RPMI7951 (cell line): Measurements from ENCODE around the gene RNU1-3. TPM values are rescaled to one million over a fixed set of nuclear protein-coding genes. Genes with fewer than 3 reads are reported as not detected.
"Not testable (repeated sequence)": the region's sequence is repeated elsewhere in the genome, so short reads cannot be mapped to it uniquely, and the experiment has no call there.

Experiments
- DNase-seq: peaks from one replicate; pipeline ENCODE4 v3.0.0-alpha.2; 2012; ENCODE audit warnings: low read depth
- total RNA-seq: library from RNA; depleted of rRNA; stranded (reverse); fragments of >200 nt; shearing (Covaris generic); gene quantifications from 2 replicates; pipeline ENCODE4 v1.2.3, GENCODE V29; 2014; rRNA removed

Gene RNU1-3
- total RNA-seq, result under 0.01 TPM in 1 of 2 replicates, not detected in the other

DNA sequence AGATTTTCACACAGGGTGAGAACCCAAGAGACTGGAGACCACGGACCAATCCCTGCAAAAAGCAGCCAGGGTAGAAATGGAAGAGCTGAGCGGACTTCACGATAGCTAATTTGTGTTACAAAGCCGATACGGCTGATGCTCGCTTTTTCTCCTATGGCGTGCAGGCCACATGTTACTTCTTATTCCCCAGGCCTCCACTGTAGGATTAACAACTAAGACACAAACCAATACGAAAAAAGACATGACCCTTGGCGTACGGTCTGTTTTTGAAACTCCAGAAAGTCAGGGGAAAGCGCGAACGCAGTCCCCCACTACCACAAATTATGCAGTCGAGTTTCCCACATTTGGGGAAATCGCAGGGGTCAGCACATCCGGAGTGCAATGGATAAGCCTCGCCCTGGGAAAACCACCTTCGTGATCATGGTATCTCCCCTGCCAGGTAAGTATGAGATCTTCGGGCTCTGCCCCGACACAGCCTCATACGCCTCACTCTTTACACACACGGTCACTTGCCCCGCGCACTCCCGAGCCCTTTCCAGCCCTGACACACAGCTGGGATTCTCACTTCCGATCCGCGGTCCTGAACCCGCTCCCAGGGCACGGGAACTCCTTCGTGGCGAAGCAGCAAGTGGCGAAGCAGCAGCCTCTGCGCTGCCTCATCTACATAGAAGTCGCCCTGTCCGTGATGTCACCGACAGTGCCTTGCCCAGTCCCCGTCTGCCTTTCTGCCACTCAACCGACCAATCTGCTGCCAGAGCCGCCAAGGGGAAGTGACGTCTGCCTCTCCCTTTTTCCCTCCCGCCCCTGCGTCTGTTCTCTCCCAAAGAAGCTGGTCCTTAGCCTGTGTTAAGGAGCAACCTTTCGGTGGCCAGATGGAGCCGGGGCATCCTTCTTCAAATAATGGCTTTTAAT is at the start of gene RNU1-3:
Gene RNU1-3, minus strand, starts transcription at position 447 of the 912 bp plus-strand sequence.
- DNase-seq, result not testable (repeated sequence)

GRCh38 chr1:16713480-16713879 is 46.7 kb upstream of the RNU1-3 start:
- DNase-seq, result not testable (repeated sequence)

GRCh38 chr1:16712984-16713383 is 46.2 kb upstream of the RNU1-3 start:
- not testable (repeated sequence) for DNase-seq

- DNase-seq, result not testable (repeated sequence)
Measured at GRCh38 chr1:16712582-16712981, 45.8 kb upstream of the RNU1-3 start.

GRCh38 chr1:16712131-16712530 is 45.4 kb upstream of the RNU1-3 start:
- DNase-seq, result not testable (repeated sequence)

DNA sequence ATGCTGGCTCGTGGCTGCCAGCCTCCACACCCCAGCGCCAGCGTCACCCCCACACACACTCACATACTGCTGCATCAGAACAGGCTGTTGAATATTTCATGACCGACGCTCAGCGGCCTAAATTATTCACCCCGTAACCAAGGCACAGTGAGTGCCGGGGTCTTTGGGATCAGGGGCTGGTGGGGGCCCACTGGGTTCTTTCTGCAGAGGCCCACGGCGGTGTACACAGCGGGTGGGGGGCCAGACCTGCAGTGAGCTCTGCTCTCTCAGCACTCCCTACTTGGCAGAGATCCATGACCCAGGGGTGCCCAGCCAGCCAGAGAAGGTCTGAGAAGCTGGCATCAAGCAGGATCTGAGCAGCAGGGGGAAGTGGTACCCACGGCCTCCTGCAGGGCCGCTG is 43.9 kb upstream of the RNU1-3 start:
- DNase-seq, result not testable (repeated sequence)

DNA sequence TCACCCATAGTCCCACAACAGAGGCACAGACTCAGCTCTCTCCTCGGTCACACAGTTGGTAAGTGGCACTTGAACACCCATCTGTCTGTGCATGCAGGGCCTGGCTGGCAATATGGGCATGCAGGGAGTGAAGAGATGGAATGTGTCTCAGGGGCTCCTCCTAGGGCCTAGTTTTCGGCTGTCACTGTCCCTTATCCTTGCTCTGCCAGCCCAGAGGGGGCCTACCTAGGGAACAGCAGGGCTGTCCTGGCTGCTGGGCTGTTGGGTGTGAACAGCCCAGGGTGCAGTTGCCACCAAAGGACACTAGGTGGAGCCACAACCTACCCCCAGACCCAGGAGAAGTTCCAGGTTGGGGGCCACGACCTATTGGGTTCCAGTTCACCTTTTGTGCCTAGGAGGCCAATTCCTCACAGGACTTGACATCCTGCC is 42.9 kb upstream of the RNU1-3 start:
- DNase-seq, result not testable (repeated sequence)

DNA sequence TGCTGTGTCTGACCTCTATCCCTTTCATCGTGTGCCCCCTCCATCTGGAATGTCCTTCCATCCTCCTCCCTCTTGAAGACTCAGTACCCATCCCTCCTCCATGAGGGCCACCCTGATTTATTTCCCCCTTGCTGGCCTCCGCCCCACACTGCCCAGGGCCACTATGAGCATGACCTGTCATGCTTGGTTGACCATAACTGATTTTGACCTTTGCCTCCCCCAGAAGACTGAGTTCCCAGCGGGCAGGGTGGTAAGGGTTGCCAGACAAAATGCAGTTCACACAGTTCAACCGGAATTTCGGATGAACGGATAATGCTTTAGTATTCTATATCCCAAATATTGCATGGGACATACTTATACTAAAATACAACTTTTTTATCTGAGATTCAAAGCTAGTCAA is 42.0 kb upstream of the RNU1-3 start:
- DNase-seq, result not testable (repeated sequence)

GRCh38 chr1:16707130-16708093 is 40.7 kb upstream of the RNU1-3 start:
- DNase-seq, result not testable (repeated sequence)

- not testable (repeated sequence) for DNase-seq
Measured at GRCh38 chr1:16706302-16706701, 39.6 kb upstream of the RNU1-3 start.

- not testable (repeated sequence) for DNase-seq
Measured at GRCh38 chr1:16704502-16705100, 37.9 kb upstream of the RNU1-3 start.

- not testable (repeated sequence) for DNase-seq
Measured at GRCh38 chr1:16704076-16704475, 37.3 kb upstream of the RNU1-3 start.

DNA sequence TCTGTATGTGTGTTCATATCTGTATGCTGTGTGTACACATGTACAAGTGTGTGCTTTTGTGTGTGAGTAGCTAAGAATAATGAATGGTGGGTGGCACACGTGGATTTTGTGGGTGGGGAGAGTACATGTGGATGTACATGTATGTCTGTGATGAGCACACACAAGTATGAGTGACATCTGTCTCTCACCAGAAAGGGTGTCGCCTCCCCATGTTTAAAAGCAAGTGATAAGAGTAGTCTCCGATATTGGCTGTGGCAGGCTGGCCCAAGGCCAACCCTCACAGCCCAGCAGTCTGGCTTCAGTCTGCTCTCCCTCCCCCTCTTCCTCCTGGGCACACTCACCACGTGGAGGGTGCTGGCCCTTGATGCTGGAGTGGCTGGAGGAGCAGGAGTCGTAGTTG is 36.9 kb upstream of the RNU1-3 start:
- not testable (repeated sequence) for DNase-seq

DNA sequence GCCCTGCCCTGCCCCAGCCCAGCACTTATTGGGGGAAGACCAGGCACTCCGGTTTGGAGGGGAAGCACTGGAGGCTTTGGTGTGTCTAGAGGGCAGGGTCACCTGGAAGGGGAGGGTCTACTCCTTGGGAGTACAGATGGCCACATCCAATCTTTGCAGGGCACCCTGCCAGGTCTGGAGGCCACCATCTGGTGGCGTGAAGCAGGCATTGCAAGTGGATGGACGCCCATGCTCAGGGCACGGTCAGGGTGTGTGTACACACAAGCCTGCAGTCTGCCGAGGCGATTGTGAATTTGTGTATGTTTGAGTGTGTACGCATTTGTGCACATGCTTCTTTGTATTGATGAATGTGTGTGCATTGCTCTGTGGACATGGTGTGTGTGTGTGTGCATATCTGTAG is 36.4 kb upstream of the RNU1-3 start:
- DNase-seq, result not testable (repeated sequence)

GRCh38 chr1:16702280-16702679 is 35.5 kb upstream of the RNU1-3 start:
- DNase-seq, result not testable (repeated sequence)

- not testable (repeated sequence) for DNase-seq
Measured at GRCh38 chr1:16701189-16701588, 34.4 kb upstream of the RNU1-3 start.

DNA sequence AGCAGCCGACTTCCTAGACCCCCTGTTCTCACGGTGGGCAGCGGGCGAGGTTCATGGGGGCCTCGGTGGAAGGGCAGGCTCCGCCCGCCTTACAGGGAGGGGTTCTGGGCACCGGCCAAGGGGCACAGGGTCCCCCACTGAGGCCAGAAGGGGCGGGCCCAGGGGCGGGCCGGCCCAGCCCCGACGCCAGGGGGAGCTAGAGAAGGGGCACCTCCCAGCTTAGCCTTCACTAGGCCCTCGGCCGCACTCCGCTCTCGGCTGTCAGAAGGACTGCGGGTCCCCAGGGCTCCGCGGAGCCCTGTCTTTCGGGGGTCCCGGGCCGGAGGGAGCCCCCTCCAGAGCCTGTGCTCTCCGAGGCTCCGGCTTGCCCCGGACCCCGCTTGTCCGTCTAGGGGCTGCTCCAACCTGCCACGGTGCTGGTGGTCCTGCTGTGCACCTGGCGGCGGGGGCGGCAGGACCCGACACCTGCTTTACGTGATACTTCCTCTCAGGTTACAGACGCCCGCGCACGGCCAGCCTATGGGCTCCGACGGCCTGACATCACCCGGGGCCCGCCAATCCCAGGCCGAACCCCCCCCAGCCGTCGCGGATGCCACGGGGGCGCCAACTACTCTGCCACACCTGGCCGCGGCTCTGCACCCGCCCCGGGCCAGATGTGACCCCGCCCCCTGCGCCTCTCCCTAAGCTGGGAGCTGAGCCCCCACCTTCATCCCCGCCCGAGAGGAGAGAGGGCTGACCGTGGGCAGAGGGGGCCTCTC is 33.6 kb upstream of the RNU1-3 start:
- DNase-seq, result not testable (repeated sequence)

DNA sequence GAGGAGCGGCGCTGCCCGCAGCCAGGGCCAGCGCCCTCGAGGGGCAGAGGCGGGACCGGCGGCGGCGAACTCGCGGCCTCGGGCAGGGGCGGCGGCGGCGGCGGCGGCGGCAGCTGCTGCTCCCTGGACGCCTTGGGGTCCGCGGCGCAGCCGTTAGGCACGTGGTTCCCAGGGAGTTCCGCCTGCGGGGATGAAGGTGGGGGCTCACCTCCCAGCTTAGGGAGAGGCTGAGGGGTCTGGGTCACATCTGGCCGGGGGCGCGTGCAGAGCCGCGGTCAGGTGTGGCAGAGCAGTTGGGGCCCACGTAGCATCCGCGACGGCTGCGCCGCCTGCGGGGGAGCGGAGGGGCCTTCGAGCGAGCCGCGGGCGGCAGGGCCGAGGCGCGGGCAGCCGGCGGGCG is 32.7 kb upstream of the RNU1-3 start:
- not testable (repeated sequence) for DNase-seq

- DNase-seq, result not testable (repeated sequence)
Measured at GRCh38 chr1:16697152-16697551, 30.4 kb upstream of the RNU1-3 start.

GRCh38 chr1:16696507-16697150 is 29.9 kb upstream of the RNU1-3 start:
- DNase-seq, result not testable (repeated sequence)
